ENCODE measurements around the gene AMN. TPM values are rescaled to one million over a fixed set of nuclear protein-coding genes. Genes with fewer than 3 reads are reported as not detected.

The AMN gene
- total RNA-seq, 2 donors from 2014 or later, result 1.9 to 3.2 TPM

DNA sequence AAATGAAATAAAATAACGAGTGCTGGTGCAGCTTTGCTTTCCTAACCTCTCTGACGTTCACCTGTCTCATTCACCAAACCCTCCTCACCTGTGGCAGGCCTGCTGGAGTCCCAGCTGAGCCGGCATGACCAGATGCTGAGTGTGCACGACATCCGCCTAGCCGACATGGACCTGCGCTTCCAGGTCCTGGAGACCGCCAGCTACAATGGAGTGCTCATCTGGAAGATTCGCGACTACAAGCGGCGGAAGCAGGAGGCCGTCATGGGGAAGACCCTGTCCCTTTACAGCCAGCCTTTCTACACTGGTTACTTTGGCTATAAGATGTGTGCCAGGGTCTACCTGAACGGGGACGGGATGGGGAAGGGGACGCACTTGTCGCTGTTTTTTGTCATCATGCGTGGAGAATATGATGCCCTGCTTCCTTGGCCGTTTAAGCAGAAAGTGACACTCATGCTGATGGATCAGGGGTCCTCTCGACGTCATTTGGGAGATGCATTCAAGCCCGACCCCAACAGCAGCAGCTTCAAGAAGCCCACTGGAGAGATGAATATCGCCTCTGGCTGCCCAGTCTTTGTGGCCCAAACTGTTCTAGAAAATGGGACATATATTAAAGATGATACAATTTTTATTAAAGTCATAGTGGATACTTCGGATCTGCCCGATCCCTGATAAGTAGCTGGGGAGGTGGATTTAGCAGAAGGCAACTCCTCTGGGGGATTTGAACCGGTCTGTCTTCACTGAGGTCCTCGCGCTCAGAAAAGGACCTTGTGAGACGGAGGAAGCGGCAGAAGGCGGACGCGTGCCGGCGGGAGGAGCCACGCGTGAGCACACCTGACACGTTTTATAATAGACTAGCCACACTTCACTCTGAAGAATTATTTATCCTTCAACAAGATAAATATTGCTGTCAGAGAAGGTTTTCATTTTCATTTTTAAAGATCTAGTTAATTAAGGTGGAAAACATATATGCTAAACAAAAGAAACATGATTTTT lies 17.1 kb upstream of the AMN start:
- H3K4me1 Mint-ChIP-seq, result peaks cover 7% of the 10 kb centered on the region
- no peaks in the 10 kb centered on the region for H3K27me3 ChIP-seq (ENCODE audit: control insufficient read depth, insufficient read depth, low read length, poor library complexity, severe bottlenecking)
- H3K4me3 Mint-ChIP-seq, result no peak overlapping the region
- H3K27me3 Mint-ChIP-seq (ENCODE audit: insufficient read depth), result no peaks in the 10 kb centered on the region
- TF ChIP-seq, protein P1, sequence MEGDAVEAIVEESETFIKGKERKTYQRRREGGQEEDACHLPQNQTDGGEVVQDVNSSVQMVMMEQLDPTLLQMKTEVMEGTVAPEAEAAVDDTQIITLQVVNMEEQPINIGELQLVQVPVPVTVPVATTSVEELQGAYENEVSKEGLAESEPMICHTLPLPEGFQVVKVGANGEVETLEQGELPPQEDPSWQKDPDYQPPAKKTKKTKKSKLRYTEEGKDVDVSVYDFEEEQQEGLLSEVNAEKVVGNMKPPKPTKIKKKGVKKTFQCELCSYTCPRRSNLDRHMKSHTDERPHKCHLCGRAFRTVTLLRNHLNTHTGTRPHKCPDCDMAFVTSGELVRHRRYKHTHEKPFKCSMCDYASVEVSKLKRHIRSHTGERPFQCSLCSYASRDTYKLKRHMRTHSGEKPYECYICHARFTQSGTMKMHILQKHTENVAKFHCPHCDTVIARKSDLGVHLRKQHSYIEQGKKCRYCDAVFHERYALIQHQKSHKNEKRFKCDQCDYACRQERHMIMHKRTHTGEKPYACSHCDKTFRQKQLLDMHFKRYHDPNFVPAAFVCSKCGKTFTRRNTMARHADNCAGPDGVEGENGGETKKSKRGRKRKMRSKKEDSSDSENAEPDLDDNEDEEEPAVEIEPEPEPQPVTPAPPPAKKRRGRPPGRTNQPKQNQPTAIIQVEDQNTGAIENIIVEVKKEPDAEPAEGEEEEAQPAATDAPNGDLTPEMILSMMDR (conservative IDR thresholded peaks at IDR 0.05), result no peak
- WGBS, 2 experiments (ENCODE audit: insufficient coverage in 1 of 2, insufficient read length in 1 of 2), result 96 to 99% methylated on average over 26 to 38 of the region's 38 CpGs
- H3K9ac ChIP-seq (ENCODE audit: extremely low read depth, low read length, poor library complexity, severe bottlenecking), result no peak overlapping the region
- no peak overlapping the region for H3K27ac Mint-ChIP-seq
- H3K9me3 Mint-ChIP-seq, result peaks cover 27% of the 10 kb centered on the region
- peaks cover 22% of the 10 kb centered on the region for H3K9me3 ChIP-seq (ENCODE audit: control insufficient read depth, low read length)
- peaks cover 47% of the 10 kb centered on the region for H3K36me3 Mint-ChIP-seq (ENCODE audit: low read depth)
- H3K36me3 ChIP-seq (ENCODE audit: control insufficient read depth, insufficient read depth, low read length), result peaks cover 24% of the 10 kb centered on the region
- no peak for DNase-seq
- no peaks in the 10 kb centered on the region for H3K4me1 ChIP-seq (ENCODE audit: control insufficient read depth, insufficient read depth, low read length)
- H3K4me3 ChIP-seq (ENCODE audit: low read length), result no peak overlapping the region
- no peak overlapping the region for H3K27ac ChIP-seq (ENCODE audit: low read depth, low read length)

DNA sequence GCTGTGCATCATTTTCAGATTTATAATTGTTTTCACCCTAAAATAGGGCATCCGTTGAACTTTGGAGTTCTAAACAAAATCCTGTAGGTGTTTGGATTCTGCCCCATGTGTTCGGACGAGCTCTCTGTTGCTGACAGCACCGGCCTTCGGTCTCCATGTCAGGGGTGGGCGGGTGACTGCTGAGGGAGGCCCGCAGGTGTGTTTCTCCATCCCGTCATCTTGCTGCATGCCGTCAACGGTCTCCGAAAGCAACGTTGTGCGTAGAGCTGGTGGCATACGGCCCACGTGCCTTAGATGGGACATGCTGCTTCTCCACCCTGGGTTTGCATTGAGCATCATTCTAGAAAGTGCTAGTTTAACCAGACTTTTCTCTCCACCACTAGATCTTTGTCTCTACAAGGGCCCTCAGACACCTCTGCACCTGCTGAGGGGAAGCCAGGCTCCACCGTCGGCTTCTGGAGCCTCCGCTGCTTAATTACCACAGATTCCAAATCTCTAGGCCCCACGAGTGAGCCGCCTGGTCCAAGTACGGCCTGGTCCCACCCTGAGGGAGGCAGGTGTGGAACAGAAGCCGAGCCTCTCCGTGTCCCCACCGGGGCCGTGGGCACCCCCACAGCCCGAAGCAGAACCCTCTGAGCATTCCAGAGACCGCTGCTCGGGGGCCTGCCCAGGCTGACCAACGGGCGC lies 15.7 kb upstream of the AMN start:
- H3K27ac Mint-ChIP-seq, result no peak overlapping the region
- no peaks in the 10 kb centered on the region for H3K27me3 ChIP-seq (ENCODE audit: control insufficient read depth, insufficient read depth, low read length, poor library complexity, severe bottlenecking)
- peaks cover 24% of the 10 kb centered on the region for H3K36me3 ChIP-seq (ENCODE audit: control insufficient read depth, insufficient read depth, low read length)
- no peak for DNase-seq
- peaks cover 7% of the 10 kb centered on the region for H3K4me1 Mint-ChIP-seq
- H3K4me3 Mint-ChIP-seq, result no peak overlapping the region
- peaks cover 22% of the 10 kb centered on the region for H3K9me3 ChIP-seq (ENCODE audit: control insufficient read depth, low read length)
- no peak overlapping the region for H3K9ac ChIP-seq (ENCODE audit: extremely low read depth, low read length, poor library complexity, severe bottlenecking)
- H3K27me3 Mint-ChIP-seq (ENCODE audit: insufficient read depth), result no peaks in the 10 kb centered on the region
- no peak overlapping the region for H3K27ac ChIP-seq (ENCODE audit: low read depth, low read length)
- no peak overlapping the region for H3K4me3 ChIP-seq (ENCODE audit: low read length)
- peaks cover 27% of the 10 kb centered on the region for H3K9me3 Mint-ChIP-seq
- TF ChIP-seq, protein P1 (conservative IDR thresholded peaks at IDR 0.05), result no peak
- no peaks in the 10 kb centered on the region for H3K4me1 ChIP-seq (ENCODE audit: control insufficient read depth, insufficient read depth, low read length)
- 95 to 96% methylated on average over 22 to 30 of the region's 30 CpGs for WGBS, 2 experiments (ENCODE audit: insufficient coverage in 1 of 2, insufficient read length in 1 of 2)
- peaks cover 47% of the 10 kb centered on the region for H3K36me3 Mint-ChIP-seq (ENCODE audit: low read depth)

DNA sequence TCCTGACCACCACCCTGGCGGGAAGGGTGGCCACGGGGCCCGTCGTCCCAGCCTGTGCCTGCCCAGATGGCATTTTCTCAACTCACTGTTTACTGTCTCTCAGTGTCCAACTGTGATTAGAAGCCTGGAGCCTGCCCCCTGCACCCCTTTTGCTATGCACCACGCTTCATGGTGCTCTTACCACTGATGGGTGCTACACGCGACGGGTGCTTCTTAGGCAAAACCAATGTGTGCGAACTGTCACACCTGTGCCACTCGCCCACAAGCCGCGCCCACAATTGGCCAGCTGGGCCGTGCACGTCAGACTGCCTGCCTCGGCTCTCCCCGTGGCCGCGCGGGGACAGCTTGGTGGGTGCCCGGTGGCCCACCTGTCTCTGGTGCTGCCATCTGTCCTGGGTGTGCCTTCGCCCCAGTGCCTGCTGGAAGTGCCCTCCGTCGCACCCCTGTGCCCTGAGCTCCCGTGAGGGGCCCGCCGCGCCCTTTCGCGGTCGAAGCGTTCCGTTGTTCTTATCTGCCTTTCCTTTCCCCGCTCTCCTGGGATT lies 15.1 kb upstream of the AMN start:
- Histone ChIP-seq H3K9me3 (ENCODE audit: control insufficient read depth, low read length) (peaks cover 22% of the 10 kb centered on the region), H3K9ac (ENCODE audit: extremely low read depth, low read length, poor library complexity, severe bottlenecking) (no peak overlapping the region), H3K4me1 (ENCODE audit: control insufficient read depth, insufficient read depth, low read length) (no peaks in the 10 kb centered on the region), H3K4me3 (ENCODE audit: low read length) (no peak overlapping the region), H3K36me3 (ENCODE audit: control insufficient read depth, insufficient read depth, low read length) (peaks cover 24% of the 10 kb centered on the region), H3K27ac (ENCODE audit: low read depth, low read length) (no peak overlapping the region), H3K27me3 (ENCODE audit: control insufficient read depth, insufficient read depth, low read length, poor library complexity, severe bottlenecking) (no peaks in the 10 kb centered on the region)
- Mint-ChIP-seq H3K9me3 (peaks cover 27% of the 10 kb centered on the region), H3K27me3 (ENCODE audit: insufficient read depth) (no peaks in the 10 kb centered on the region), H3K4me1 (peaks cover 7% of the 10 kb centered on the region), H3K27ac (no peak overlapping the region), H3K36me3 (ENCODE audit: low read depth) (peaks cover 47% of the 10 kb centered on the region), H3K4me3 (no peak overlapping the region)
- DNase-seq, result no peak
- 94 to 95% methylated on average over 27 to 33 of the region's 33 CpGs for whole genome bisulfite sequencing, 2 experiments (ENCODE audit: insufficient coverage in 1 of 2, insufficient read length in 1 of 2)
- TF ChIP-seq, protein P1 (conservative IDR thresholded peaks at IDR 0.05), result no peak
